Activated naive CD8-positive, alpha-beta T cell treated with anti-CD3 and anti-CD28 coated beads, Interleukin-2, amount 10 ng/mL, durations not matched to agents 7 days and 5 days (primary cell): ENCODE results near the gene GALNT14. TPM values are rescaled to one million over a fixed set of nuclear protein-coding genes. Genes with fewer than 3 reads are reported as not detected.

ENCODE experiments used
- ATAC-seq: fragments of 150-1000 bp; cut with Tn5 transposase; one replicate; pipeline ENCODE4 v1.10.0; 2021; ENCODE audit warnings: low read depth, moderate library complexity
- POLR2A ChIA-PET: fragments of 350-600 bp; sonication (Branson Sonifier 250); formaldehyde crosslinking; loops from one replicate; lab custom pipeline; 2021; ENCODE audit warnings: antibody characterized with exemption; lab: Charles Lee
- DNase-seq: peaks from one replicate; pipeline ENCODE4 v3.0.0; 2021
- H3K27ac Mint-ChIP-seq: one replicate; pipeline ENCODE4 v1.8.0; 2022; ENCODE audit warnings: mild to moderate bottlenecking, mixed read lengths
- H3K27me3 Mint-ChIP-seq: one replicate; pipeline ENCODE4 v1.8.0; 2022; ENCODE audit warnings: mild to moderate bottlenecking, moderate library complexity, mixed read lengths
- H3K36me3 Mint-ChIP-seq: one replicate; pipeline ENCODE4 v1.8.0; 2021; ENCODE audit warnings: mild to moderate bottlenecking, mixed read lengths
- H3K4me1 Mint-ChIP-seq: one replicate; pipeline ENCODE4 v1.8.0; 2021; ENCODE audit warnings: mixed read lengths
- H3K4me3 Mint-ChIP-seq: one replicate; pipeline ENCODE4 v1.8.0; 2022; ENCODE audit warnings: mild to moderate bottlenecking, moderate library complexity, mixed read lengths
- H3K9me3 Mint-ChIP-seq: one replicate; pipeline ENCODE4 v1.8.0; 2021; ENCODE audit warnings: mixed read lengths
- total RNA-seq, 2 experiments: library from RNA; stranded (reverse); gene quantifications; one replicate each; pipeline ENCODE4 v1.2.3, GENCODE V29; 2021

Gene GALNT14
- total RNA-seq, 2 experiments from 2014 or later = not detected

- H3K36me3 Mint-ChIP-seq = no peaks in the 10 kb centered on the region
- no peak overlapping the region for H3K27ac Mint-ChIP-seq
- H3K9me3 Mint-ChIP-seq = no peaks in the 10 kb centered on the region
- ATAC-seq (no peak), DNase-seq (no peak)
- POLR2A ChIA-PET = no interaction called here
- peaks cover 19% of the 10 kb centered on the region for H3K27me3 Mint-ChIP-seq
- no peaks in the 10 kb centered on the region for H3K4me1 Mint-ChIP-seq
- H3K4me3 Mint-ChIP-seq = no peak overlapping the region
These were observed 9.4 kb upstream of the GALNT14 start for GRCh38 chr2:31147645-31148044.

- H3K9me3 Mint-ChIP-seq = no peaks in the 10 kb centered on the region
- H3K27ac Mint-ChIP-seq = no peak overlapping the region
- DNase-seq (no peak), ATAC-seq (no peak)
- H3K36me3 Mint-ChIP-seq = no peaks in the 10 kb centered on the region
- peaks cover 37% of the 10 kb centered on the region for H3K27me3 Mint-ChIP-seq
- H3K4me3 Mint-ChIP-seq = no peak overlapping the region
- POLR2A ChIA-PET = no interaction called here
- peaks cover 1% of the 10 kb centered on the region for H3K4me1 Mint-ChIP-seq
These were observed 3.9 kb upstream of the GALNT14 start for GRCh38 chr2:31142110-31142509.

GRCh38 chr2:31141443-31142085 is 3.3 kb upstream of the GALNT14 start:
- DNase-seq (no peak), ATAC-seq (no peak)
- peaks cover 42% of the 10 kb centered on the region for H3K27me3 Mint-ChIP-seq
- H3K9me3 Mint-ChIP-seq = no peaks in the 10 kb centered on the region
- H3K27ac Mint-ChIP-seq = no peak overlapping the region
- POLR2A ChIA-PET = no interaction called here
- no peak overlapping the region for H3K4me3 Mint-ChIP-seq
- no peaks in the 10 kb centered on the region for H3K36me3 Mint-ChIP-seq
- H3K4me1 Mint-ChIP-seq = peaks cover 6% of the 10 kb centered on the region

GRCh38 chr2:31140151-31140550 is 1.9 kb upstream of the GALNT14 start:
- no peaks in the 10 kb centered on the region for H3K9me3 Mint-ChIP-seq
- no peak overlapping the region for H3K4me3 Mint-ChIP-seq
- peaks cover 6% of the 10 kb centered on the region for H3K4me1 Mint-ChIP-seq
- no peaks in the 10 kb centered on the region for H3K36me3 Mint-ChIP-seq
- peaks cover 50% of the 10 kb centered on the region for H3K27me3 Mint-ChIP-seq
- no peak for DNase-seq
- H3K27ac Mint-ChIP-seq = no peak overlapping the region
- POLR2A ChIA-PET = no interaction called here
- no peak for ATAC-seq

- POLR2A ChIA-PET = no interaction called here
- no peak for DNase-seq
- Mint-ChIP-seq H3K4me1 (peaks cover 6% of the 10 kb centered on the region), H3K4me3 (no peak overlapping the region), H3K27me3 (peaks cover 52% of the 10 kb centered on the region), H3K36me3 (no peaks in the 10 kb centered on the region), H3K9me3 (no peaks in the 10 kb centered on the region), H3K27ac (no peak overlapping the region)
- ATAC-seq = no peak
These were observed 1.4 kb upstream of the GALNT14 start for GRCh38 chr2:31139671-31140070.

GRCh38 chr2:31137211-31138036 is 816 bp downstream of the GALNT14 start:
- no peaks in the 10 kb centered on the region for H3K36me3 Mint-ChIP-seq
- peak overlapping the region; percentile 53 for H3K4me3 Mint-ChIP-seq
- no peak overlapping the region for H3K27ac Mint-ChIP-seq
- peaks cover 6% of the 10 kb centered on the region for H3K4me1 Mint-ChIP-seq
- no peaks in the 10 kb centered on the region for H3K9me3 Mint-ChIP-seq
- POLR2A ChIA-PET = no interaction called here
- DNase-seq = no peak
- peak; percentile 12 for ATAC-seq
- peaks cover 65% of the 10 kb centered on the region for H3K27me3 Mint-ChIP-seq

- ATAC-seq = no peak
These were observed 1.5 kb downstream of the GALNT14 start for GRCh38 chr2:31136732-31137131.

GRCh38 chr2:31136000-31136399 is 2.2 kb downstream of the GALNT14 start:
- Mint-ChIP-seq H3K9me3 (no peaks in the 10 kb centered on the region), H3K4me1 (peaks cover 6% of the 10 kb centered on the region), H3K4me3 (no peak overlapping the region), H3K27me3 (peaks cover 66% of the 10 kb centered on the region), H3K36me3 (no peaks in the 10 kb centered on the region), H3K27ac (no peak overlapping the region)
- POLR2A ChIA-PET = no interaction called here
- DNase-seq (no peak), ATAC-seq (no peak)

More at GRCh38 chr2:31136732-31137131, 1.5 kb downstream of the GALNT14 start:
- no peaks in the 10 kb centered on the region for H3K36me3 Mint-ChIP-seq
- peak overlapping the region; percentile 44 for H3K4me3 Mint-ChIP-seq
- no peak overlapping the region for H3K27ac Mint-ChIP-seq
- DNase-seq = no peak
- H3K4me1 Mint-ChIP-seq = peaks cover 6% of the 10 kb centered on the region
- POLR2A ChIA-PET = no interaction called here
- peaks cover 68% of the 10 kb centered on the region for H3K27me3 Mint-ChIP-seq
- no peaks in the 10 kb centered on the region for H3K9me3 Mint-ChIP-seq

- peaks cover 6% of the 10 kb centered on the region for H3K4me1 Mint-ChIP-seq
- H3K4me3 Mint-ChIP-seq = no peak overlapping the region
- DNase-seq = no peak
- H3K27me3 Mint-ChIP-seq = peaks cover 57% of the 10 kb centered on the region
- H3K9me3 Mint-ChIP-seq = no peaks in the 10 kb centered on the region
- ATAC-seq = no peak
- H3K36me3 Mint-ChIP-seq = no peaks in the 10 kb centered on the region
- POLR2A ChIA-PET = no interaction called here
- H3K27ac Mint-ChIP-seq = no peak overlapping the region
These were observed 3.8 kb downstream of the GALNT14 start for GRCh38 chr2:31134480-31134879.

GRCh38 chr2:31132786-31133185 is 5.5 kb downstream of the GALNT14 start:
- peaks cover 6% of the 10 kb centered on the region for H3K4me1 Mint-ChIP-seq
- H3K9me3 Mint-ChIP-seq = no peaks in the 10 kb centered on the region
- no peak for DNase-seq
- H3K4me3 Mint-ChIP-seq = no peak overlapping the region
- peaks cover 47% of the 10 kb centered on the region for H3K27me3 Mint-ChIP-seq
- no peak for ATAC-seq
- no peak overlapping the region for H3K27ac Mint-ChIP-seq
- H3K36me3 Mint-ChIP-seq = no peaks in the 10 kb centered on the region
- POLR2A ChIA-PET = no interaction called here

GRCh38 chr2:31131871-31132270 is 6.4 kb downstream of the GALNT14 start:
- POLR2A ChIA-PET = no interaction called here
- DNase-seq (no peak), ATAC-seq (no peak)
- Mint-ChIP-seq H3K27ac (no peak overlapping the region), H3K36me3 (no peaks in the 10 kb centered on the region), H3K4me1 (peaks cover 2% of the 10 kb centered on the region), H3K27me3 (peaks cover 44% of the 10 kb centered on the region), H3K9me3 (no peaks in the 10 kb centered on the region), H3K4me3 (no peak overlapping the region)

GRCh38 chr2:31129375-31130171 is 8.7 kb downstream of the GALNT14 start:
- Mint-ChIP-seq H3K9me3 (no peaks in the 10 kb centered on the region), H3K36me3 (no peaks in the 10 kb centered on the region), H3K4me1 (no peaks in the 10 kb centered on the region), H3K27ac (no peak overlapping the region), H3K27me3 (peaks cover 23% of the 10 kb centered on the region), H3K4me3 (no peak overlapping the region)
- DNase-seq (no peak), ATAC-seq (no peak)
- POLR2A ChIA-PET = no interaction called here

GRCh38 chr2:31127931-31128330 is 10.3 kb downstream of the GALNT14 start:
- DNase-seq (no peak), ATAC-seq (no peak)
- POLR2A ChIA-PET = no interaction called here
- no peak overlapping the region for H3K27ac Mint-ChIP-seq
- no peaks in the 10 kb centered on the region for H3K4me1 Mint-ChIP-seq
- no peaks in the 10 kb centered on the region for H3K36me3 Mint-ChIP-seq
- no peaks in the 10 kb centered on the region for H3K9me3 Mint-ChIP-seq
- peaks cover 16% of the 10 kb centered on the region for H3K27me3 Mint-ChIP-seq
- H3K4me3 Mint-ChIP-seq = no peak overlapping the region
